Coronary artery (tissue), 2 donors: Measurements from ENCODE around the gene SPTB.

Experiments used
- DNase-seq: peaks from one replicate; pipeline ENCODE4 v3.0.0-alpha.2; 2017; ENCODE audit warnings: low spot score
- H3K27ac ChIP-seq, 2 donors: fragments of 200-600 bp; sonication (generic); one replicate each; pipeline ENCODE4 v1.5.1; 2016 to 2019
- H3K4me3 ChIP-seq: fragments of 200-600 bp; sonication (generic); 2 replicates; pipeline ENCODE4 v1.5.1; 2016; ENCODE audit warnings: mild to moderate bottlenecking, moderate library complexity
- TF ChIP-seq, protein P1 (sequence below): fragments of 200-600 bp; sonication (generic); IDR thresholded peaks from one replicate; pipeline ENCODE4 v1.5.1; 2019; ENCODE audit warnings: antibody characterized with exemption

The SPTB gene

DNA sequence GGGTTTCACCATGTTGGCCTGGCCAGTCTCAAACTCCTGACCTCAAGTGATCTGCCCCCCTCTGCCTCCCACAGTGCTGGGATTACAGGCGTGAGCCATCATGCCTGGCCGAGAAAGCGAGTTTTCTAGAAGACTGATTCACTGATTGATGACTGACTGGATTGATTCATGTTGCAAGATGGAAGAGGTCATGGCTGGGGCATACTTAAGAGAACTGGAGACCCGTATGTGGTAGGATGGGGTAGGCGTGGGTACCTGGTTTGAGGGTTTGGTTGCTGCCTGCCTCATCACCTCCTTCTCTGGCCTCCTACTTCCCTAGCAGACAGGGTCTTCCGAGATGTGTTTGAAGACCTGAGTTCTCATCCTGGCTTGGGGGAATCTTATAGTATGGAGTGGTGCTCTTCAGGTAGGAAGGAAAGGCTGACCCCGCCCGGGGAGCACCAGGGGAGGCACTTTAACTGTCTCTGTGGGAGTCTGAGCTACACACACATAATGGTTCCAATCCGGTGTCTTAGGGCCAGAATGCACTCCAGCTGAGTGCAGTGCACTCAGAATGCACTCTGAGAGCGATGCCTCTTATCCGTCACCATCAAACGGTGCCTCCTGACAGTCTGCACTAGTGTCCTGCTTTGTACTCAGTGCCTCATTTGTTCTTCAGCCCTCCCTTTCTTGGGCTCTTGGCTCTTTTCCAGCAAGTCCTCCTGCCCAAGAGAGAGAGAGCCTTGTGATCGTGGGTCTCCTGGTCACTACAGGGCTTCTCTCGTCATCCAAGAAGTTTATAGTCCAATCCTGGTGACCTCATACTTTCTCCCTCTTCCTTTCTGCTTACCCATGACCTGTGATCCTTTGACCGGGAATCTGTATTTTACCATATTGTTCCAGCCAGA is 155.8 kb downstream of the SPTB start:
- TF ChIP-seq, protein P1, sequence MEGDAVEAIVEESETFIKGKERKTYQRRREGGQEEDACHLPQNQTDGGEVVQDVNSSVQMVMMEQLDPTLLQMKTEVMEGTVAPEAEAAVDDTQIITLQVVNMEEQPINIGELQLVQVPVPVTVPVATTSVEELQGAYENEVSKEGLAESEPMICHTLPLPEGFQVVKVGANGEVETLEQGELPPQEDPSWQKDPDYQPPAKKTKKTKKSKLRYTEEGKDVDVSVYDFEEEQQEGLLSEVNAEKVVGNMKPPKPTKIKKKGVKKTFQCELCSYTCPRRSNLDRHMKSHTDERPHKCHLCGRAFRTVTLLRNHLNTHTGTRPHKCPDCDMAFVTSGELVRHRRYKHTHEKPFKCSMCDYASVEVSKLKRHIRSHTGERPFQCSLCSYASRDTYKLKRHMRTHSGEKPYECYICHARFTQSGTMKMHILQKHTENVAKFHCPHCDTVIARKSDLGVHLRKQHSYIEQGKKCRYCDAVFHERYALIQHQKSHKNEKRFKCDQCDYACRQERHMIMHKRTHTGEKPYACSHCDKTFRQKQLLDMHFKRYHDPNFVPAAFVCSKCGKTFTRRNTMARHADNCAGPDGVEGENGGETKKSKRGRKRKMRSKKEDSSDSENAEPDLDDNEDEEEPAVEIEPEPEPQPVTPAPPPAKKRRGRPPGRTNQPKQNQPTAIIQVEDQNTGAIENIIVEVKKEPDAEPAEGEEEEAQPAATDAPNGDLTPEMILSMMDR: no peak
- peak overlapping the region; percentile 95 to 96 for H3K27ac ChIP-seq
- DNase-seq: no peak
- H3K4me3 ChIP-seq: peak overlapping the region; percentile 26

- TF ChIP-seq, protein P1: no peak
- no peak for DNase-seq
- no peak overlapping the region for H3K4me3 ChIP-seq
- H3K27ac ChIP-seq: peak overlapping the region; percentile 95 to 96
Measured at GRCh38 chr14:64722842-64723447, 156.8 kb downstream of the SPTB start.

- TF ChIP-seq, protein P1: no peak
- peak overlapping the region; percentile 61 for H3K4me3 ChIP-seq
Measured at GRCh38 chr14:64721899-64722298, 157.8 kb downstream of the SPTB start.

DNA sequence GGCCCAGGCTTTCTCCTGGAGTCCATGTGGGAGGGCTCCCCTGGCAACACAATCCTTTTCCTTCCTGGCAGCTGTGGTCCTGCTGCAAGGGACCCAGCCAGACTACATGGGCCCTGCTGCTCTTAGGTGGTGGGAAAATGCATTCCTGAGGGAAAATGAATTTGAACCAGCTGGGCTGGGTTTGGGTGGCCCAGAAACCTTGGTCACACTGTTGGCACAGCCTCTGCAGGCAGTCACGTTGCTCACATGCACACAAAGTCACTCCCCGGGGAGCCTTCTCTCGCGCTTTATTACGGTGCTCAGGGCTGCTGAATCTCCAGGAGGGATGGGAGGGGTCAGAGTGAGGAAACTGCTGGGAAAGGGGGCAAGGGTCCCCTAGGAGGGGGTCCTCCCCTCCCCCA is 158.3 kb downstream of the SPTB start:
- TF ChIP-seq, protein P1: no peak
- peak; percentile 94 for DNase-seq
- peak overlapping the region; percentile 95 to 96 for H3K27ac ChIP-seq
- peak overlapping the region; percentile 61 for H3K4me3 ChIP-seq

More at GRCh38 chr14:64721899-64722298, 157.8 kb downstream of the SPTB start:
- H3K27ac ChIP-seq: peak overlapping the region; percentile 95 to 96
- DNase-seq: no peak

DNA sequence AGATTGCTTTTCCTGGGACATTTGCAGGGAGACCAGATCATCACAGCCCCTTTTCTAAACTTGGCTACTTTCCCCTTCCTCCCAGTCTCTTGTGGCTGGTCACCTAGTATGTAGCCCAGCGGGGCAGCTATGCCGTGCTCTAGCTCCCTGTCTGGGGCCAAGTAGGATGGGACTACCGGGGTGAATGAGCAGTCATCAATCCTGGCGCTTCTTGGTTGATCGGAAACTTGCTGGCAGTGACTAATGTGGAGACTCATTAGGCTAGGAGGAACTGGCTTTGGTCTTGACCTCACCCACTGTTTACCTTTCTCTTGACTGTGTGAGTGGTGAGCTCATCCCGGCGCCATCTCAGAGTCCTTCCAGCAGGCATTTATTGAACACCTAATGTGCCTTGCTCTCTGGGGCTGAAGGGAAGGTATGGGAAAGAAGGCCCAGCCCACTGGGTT is 159.6 kb downstream of the SPTB start:
- Histone ChIP-seq H3K27ac (peak overlapping the region; percentile 95 to 96), H3K4me3 (peak overlapping the region; percentile 48)
- DNase-seq: no peak
- TF ChIP-seq, protein P1: no peak

- TF ChIP-seq, protein P1: no peak
Measured at GRCh38 chr14:64719601-64720000, 160.1 kb downstream of the SPTB start.

More at GRCh38 chr14:64719601-64720000, 160.1 kb downstream of the SPTB start:
- H3K27ac ChIP-seq: peak overlapping the region; percentile 95 to 96
- H3K4me3 ChIP-seq: peak overlapping the region; percentile 48
- no peak for DNase-seq
